Adrenal gland (tissue), 5 donors: ENCODE results near the gene CERS2.

Experiments
- POLR2A ChIP-seq, 2 donors: fragments of 450-650 bp; IDR thresholded peaks; one replicate each; pipeline ENCODE4 v1.6.1; 2017; ENCODE audit warnings: antibody characterized with exemption in 2 of 2, mild to moderate bottlenecking in 2 of 2, moderate library complexity in 1 of 2
- TF ChIP-seq, protein P1 (sequence below), 6 experiments: fragments of 450-650 bp in 4 of 6; fragments of 200-600 bp in 2 of 6; sonication (generic) in 1 of 6; IDR thresholded peaks; 1 replicate in 5 of 6; 2 replicates in 1 of 6; pipeline versions ENCODE4 v1.5.1 to v1.8.0; 2016 to 2021; ENCODE audit warnings: antibody characterized with exemption in 6 of 6, mild to moderate bottlenecking in 2 of 6, moderate library complexity in 1 of 6
- donor health status: DM: no; HTN: no; CAD: no.

GRCh38 chr1:150967936-150968335 lies 6.7 kb downstream of the CERS2 start:
- TF ChIP-seq, protein P1, sequence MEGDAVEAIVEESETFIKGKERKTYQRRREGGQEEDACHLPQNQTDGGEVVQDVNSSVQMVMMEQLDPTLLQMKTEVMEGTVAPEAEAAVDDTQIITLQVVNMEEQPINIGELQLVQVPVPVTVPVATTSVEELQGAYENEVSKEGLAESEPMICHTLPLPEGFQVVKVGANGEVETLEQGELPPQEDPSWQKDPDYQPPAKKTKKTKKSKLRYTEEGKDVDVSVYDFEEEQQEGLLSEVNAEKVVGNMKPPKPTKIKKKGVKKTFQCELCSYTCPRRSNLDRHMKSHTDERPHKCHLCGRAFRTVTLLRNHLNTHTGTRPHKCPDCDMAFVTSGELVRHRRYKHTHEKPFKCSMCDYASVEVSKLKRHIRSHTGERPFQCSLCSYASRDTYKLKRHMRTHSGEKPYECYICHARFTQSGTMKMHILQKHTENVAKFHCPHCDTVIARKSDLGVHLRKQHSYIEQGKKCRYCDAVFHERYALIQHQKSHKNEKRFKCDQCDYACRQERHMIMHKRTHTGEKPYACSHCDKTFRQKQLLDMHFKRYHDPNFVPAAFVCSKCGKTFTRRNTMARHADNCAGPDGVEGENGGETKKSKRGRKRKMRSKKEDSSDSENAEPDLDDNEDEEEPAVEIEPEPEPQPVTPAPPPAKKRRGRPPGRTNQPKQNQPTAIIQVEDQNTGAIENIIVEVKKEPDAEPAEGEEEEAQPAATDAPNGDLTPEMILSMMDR (IDR thresholded peaks at IDR 0.05): no peak
- TF ChIP-seq POLR2A (IDR thresholded peaks at IDR 0.05): no peak
